HG03103 (cell line): ENCODE results near the gene OR4C45.
"Not testable (repeated sequence)": the region's sequence is repeated elsewhere in the genome, so short reads cannot be mapped to it uniquely, and the experiment has no call there.

Experiments
- ATAC-seq: cut with Tn5 transposase; IDR thresholded peaks from one replicate; pipeline ENCODE4 v1.9.1; 2021; ENCODE audit warnings: low read depth; ENCODE audit not compliant: unreplicated experiment

The OR4C45 gene

DNA sequence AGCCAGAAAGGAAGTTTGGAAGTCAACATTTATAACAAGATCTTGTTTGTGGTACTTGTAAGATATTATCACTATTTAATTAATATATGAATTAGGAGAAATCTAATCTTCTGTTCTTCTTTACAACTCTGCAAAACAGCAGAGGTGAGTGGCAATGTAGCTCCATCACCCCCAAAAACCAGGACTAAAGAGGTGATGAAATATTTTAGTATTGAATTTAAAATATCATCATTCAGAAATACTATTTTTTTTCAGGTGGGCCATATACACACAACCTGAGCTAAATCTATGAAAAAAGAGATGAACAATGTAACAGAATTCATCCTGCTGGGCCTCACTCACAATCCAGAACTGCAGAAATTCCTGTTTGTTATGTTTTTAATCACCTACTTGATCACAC lies at the start of gene OR4C45:
TSS of gene OR4C45 (plus strand) at position 301 of the 400 bp plus-strand sequence.
- no peak for ATAC-seq

DNA sequence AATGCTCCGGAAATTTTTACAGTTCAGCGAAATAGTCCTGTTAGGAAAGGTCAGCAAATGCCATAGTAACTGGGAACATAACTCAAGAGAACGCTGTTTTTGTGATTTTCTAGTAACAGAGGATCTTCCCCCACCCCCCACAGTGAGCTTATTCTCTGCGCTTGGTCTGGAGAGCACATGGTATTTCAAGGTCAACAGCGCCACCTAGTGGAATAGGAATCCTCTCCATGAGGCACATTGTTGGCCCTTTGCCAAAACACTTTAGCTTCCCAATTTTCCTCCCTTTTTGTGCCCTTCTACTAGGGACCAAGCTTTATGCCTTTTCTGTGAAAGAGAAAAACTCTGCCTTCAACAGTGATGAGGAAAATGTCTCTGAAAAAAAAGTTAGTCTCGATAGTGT lies 37.1 kb upstream of the OR4C45 start:
- ATAC-seq = no peak

DNA sequence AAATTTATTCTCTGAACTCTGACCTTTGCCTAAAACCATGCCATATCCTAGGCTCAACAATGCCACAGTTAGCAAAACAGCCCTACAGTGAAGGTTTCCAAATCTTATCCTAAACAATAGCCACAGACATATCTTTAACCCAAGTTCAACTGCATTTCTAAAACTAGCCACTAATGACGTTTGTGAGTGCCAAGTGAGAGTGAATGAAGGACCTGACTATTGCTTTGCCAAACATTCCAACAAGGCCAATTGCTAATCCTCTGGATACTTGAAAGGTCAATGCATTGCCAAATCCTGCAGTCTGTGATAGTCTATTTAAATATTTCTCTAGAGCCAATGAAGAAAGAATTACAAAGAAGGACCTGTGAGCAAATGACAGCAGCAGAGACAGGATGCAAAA lies 2.5 kb upstream of the OR4C45 start:
- no peak for ATAC-seq

DNA sequence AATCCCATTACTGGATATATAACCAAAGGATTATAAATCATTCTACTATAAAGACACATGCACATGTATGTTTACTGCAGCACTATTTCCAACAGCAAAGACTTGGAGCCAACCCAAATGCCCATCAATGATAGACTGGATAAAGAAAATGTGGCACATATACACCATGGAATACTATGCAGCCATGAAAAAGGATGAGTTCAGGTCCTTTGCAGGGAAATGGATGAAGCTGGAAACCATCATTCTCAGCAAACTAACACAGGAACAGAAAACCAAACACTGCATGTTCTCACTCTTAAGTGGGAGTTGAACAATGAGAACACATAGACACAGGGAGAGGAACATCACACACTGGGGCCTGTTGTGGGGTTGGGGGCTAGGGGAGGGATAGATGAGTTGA lies 3.6 kb downstream of the OR4C45 start:
- ATAC-seq = not testable (repeated sequence)

DNA sequence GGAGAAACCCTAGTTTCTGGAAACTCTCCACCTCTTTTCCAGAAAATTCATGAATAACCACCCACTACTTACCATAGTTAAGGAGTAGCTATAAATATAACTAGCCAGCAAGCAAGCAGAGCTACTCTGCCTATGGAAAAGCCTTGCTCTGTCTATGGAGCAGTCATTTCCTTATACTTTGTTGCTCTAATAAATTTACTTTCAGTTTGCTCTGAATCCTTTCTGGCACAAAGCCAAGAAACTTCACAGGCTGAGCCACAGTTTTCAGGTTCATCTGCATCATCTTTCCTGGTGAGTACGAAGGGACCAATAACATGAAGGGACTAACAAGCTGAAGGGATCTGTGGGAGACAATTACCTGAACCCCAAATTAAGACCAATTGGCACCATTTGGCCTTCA lies 4.6 kb downstream of the OR4C45 start:
- no peak for ATAC-seq

DNA sequence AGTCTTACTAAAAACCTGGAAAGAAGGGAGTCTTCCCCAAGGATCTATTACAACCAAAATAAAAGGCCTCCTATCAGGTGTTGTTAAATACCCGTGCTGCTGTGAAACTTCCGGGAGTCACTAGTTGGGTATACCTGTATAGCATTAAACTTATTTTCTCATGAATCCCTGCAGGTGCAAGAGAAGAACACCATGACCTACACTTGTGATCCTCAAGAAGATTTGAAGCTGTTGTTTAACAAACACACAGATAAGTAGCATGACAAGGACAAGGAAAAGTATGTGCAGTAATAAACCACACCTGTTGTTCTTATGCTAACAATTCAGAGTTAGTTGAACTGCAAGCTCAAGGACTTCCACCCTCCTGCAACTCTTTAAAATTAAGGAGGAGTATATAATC lies 12.0 kb downstream of the OR4C45 start:
- ATAC-seq = no peak

DNA sequence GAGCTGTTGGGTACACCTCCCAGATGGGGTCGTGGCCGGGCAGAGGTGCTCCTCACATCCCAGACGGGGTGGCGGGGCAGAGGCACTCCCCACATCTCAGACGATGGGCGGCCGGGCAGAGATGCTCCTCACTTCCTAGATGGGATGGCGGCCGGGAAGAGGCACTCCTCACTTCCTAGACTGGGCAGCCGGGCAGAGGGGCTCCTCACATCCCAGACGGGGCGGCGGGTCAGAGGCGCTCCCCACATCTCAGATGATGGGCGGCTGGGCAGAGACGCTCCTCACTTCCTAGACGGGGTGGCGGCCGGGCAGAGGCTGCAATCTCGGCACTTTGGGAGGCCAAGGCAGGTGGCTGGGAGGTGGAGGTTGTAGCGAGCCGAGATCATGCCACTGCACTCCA lies 30.4 kb downstream of the OR4C45 start:
- ATAC-seq = not testable (repeated sequence)

DNA sequence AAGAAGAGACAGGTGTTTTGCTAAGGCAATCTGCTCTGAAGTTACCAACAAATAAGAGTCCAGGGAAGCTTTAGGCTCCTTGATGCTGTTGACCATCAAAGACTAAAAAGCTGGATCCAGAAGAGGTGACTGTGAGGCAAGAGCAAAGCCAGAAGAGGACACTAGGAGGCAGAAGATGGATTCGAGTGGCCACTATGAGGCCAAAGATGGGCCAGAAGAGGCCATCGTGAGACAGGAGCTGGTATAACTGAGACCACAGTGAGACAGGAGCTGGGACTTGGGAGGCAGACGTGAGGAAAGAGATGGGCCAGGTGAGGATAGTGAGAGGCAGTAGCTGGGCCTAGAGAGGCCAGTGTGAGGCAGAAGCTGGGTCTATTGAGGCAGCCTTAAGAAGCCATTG lies 37.7 kb downstream of the OR4C45 start:
- ATAC-seq = no peak

DNA sequence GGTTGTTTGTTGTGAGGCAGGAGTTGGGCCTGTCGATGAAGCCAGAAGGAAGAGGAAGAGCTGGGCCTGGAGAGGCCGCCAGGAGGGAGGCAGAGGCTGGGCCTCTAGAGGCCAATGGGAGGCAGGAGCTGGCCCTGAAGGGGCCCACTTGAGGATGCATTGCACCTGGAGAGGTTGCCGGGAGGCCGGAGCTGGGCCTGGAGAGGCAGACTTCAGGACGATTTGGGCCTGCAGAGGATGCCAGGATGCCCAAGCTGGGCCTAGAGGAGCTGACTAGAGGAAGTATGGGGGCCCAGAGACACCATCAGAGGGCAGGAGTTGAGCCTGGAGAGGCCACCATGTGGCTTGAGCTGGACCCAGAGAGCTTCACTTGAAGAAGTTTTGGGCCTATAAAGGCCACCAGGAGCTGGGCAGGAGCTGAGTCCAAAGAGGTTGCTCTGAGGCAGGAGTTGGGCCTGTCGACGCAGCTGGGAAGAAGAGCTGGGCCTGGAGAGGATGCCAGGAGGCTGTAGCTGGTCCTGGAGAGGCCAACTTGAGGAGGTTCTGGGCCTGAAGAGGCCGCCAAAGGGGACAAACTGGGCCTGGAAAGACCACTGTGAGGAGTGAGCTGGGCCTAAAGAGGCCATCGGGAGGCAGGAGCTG lies 39.0 kb downstream of the OR4C45 start:
- ATAC-seq = no peak

DNA sequence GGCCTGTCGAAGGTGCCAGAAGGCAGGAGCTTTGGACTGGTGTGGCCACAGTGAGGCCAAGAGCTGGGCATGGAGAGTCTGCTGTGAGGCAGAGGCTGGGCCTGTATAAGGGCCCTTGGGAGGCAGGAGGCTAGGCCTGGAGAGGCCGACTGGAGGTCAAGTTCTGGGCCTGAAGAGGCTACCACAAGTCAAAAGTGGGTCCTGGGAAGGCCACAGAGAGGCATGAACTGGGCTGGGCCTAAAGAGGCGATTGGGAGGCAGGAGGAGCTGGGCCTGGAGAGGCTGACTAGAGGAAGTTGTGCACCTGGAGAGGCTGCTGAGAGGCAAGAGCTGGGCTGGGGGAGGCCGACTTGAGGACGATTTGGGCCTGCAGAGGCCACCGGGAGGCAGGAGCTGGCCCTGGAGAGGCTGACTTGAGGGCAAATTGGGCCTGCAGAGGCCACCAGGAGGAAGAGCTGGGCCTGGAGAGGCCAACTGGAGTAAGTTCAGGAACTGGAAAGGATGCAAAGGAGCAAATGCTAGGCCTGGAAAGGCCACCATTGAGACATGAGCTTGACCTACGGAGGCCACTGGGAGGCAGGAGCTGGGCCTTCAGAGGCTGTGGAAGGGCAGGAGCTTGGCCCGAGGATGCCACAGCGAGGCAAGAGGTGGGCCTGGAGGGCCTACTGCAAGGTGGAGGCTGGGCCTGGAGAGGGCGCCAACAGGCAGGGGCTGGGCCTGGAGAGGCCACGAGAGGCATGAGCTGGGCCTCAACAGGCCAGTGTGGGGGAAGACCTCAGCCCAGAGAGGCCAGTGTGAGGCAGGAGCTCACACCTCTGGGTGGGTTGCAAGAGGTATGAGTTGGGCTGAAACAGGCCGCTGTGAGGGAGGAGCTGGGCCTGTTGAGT lies 39.8 kb downstream of the OR4C45 start:
- ATAC-seq = no peak

DNA sequence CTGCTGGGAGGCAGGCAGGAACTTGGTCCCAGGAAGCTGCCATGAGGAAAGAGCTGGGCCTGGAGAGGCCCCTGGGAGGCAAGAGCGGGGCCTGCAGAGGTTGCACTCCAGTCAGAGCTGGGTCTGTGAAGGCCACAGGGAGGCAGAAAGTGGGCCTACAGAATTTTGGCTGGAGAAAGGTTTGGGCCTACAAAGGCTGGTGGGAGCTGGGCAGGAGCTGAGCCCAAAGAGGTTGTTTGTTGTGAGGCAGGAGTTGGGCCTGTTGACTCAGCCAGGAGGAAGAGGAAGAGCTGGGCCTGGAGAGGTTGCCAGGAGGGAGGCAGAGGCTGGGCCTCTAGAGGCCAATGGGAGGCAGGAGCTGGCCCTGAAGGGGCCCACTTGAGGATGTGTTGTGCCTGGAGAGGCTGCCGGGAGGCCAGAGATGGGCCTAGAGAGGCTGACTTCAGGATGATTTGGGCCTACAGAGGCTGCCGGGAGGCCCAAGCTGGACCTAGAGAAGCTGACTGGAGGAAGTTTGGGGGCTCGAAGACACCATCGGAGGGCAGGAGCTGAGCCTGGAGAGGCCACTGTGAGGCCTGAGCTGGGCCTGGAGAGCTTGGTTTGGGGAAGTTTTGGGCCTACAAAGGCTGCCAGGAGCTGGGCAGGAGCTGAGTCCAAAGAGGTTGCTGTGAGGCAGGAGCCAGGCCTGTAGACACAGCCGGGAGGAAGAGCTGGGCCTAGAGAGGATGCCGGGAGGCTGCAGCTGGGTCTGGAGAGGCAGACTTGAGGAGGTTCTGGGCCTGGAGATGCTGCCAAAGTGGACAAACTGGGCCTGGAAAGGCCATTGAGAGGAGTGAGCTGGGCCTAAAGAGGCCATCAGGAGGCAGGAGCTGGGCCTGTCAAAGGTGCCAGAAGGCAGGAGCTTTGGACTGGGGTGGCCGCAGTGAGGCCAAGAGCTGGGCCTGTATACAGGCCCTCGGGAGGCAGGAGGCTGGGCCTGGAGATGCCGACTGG lies 40.7 kb downstream of the OR4C45 start:
- no peak for ATAC-seq

DNA sequence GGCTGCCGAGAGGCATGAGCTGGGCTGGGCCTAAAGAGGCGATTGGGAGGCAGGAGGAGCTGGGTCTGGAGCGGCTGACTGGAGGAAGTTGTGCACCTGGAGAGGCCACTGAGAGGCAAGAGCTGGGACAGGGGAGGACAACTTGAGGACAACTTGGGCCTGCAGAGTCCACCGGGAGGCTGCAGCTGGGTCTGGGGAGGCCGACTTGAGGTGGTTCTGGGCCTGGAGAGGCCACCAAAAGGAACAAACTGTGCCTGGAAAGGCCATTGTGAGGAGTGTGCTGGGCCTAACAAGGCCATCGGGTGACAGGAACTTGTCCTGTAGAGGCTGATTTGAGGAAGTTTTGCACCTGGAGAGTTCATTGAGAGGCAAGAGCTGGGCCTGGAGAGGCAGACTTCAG lies 41.5 kb downstream of the OR4C45 start:
- ATAC-seq = no peak

DNA sequence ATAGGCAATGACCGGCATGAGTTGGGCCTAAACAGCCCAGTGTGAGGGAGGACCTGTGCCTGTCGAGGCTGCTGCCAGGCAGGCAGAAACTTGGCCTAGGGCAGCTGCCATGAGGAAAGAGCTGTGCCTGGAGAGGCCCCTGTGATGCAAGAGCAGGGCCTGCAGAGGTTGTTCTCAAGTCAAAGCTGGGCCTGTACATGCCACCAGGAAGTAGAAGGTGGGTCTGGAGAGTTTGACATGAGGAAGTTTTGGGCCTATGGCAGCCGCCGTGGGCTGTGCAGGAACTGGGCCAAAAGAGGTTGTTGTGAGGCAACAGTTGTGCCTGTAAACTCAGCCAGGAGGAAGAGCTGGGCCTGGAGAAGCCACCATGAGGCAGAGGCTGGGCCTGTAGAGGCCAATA lies 43.2 kb downstream of the OR4C45 start:
- no peak for ATAC-seq

DNA sequence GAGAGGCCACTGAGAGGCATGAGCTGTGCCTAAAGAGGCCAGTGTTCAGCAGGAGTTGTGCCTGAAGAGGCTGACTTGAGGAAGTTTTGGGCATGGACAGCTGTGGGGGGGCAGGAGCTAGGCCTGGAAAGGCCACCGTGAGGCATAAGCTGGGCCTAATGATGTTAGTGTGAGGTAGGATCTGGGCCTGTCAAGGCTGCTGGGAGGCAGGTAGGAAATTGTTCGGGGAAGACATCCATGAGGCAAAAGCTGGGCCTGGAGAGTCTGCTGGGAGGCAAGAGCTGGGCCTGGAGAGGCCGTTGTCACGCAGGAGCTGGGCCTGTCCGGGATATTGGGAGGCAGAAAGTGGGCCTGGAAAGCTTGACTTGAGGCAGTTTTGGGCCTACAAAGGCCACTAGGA lies 44.9 kb downstream of the OR4C45 start:
- no peak for ATAC-seq

DNA sequence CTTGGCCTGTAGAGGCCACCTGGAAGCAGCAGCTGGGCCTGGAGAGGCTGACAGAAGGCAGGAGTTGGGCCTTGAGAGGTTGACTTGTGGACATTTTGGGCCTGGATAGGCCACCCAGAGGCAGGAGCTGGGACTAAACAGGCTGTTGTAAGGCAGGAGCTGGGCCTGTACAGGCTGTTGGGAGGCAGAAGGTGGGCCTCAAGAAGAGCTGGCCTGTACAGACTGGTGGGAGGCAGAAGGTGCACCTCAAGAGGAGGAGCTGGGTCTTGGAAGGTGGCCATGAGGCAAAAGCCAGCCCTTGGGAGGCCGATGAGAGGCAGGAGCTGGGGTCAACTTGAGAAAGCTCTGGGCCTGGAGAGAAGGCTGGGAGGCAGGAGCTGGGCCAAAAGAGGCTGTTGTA lies 45.3 kb downstream of the OR4C45 start:
- no peak for ATAC-seq

DNA sequence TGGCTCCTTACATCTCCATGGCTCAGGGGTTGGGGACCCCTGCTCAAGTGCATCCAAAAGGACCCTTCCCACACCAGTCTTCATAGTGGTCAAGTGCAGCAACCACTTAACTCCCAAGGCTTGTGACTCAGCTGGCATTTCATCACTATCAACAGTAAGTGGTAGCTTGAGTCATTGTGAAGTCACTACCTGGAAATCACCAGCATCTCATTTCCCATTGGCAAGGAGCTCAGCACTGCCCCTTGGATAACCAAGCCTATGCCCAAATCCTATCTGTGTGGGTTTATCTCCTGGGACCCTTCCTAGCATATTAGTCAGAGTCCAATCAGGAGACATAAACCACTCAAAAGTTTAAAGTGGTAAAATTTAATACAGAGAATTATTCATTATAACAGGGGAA lies 46.3 kb downstream of the OR4C45 start:
- not testable (repeated sequence) for ATAC-seq

DNA sequence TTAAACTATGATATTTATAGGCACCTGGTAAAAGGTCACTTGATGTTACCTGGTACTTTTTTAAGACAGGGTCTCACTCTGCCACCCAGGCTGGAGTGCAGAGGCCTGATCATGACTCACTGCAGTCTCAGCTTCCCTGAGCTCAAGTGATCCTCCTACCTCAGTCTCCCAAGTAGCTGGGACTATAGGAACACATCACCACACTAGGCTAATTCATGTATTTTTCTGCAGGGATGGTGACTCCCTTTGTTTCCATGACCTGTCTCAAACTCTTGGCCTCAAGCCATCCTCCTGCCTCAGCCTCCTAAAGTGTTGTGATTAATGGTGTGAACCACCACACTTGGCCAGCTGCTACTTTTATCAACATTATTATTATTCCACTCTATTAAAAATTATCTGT lies 47.6 kb downstream of the OR4C45 start:
- ATAC-seq = no peak
